Measurements from ENCODE around the gene ANKS1B. TPM values are rescaled to one million over a fixed set of nuclear protein-coding genes. Genes with fewer than 3 reads are reported as not detected.

Gene ANKS1B
- total and polyA plus RNA-seq, 10 of the 15 experiments (the other 5 are each of a cell fraction or from before 2014, with no cell fraction given): 0.16 to 1.3 (median 0.82) TPM; not detected in 7

DNA sequence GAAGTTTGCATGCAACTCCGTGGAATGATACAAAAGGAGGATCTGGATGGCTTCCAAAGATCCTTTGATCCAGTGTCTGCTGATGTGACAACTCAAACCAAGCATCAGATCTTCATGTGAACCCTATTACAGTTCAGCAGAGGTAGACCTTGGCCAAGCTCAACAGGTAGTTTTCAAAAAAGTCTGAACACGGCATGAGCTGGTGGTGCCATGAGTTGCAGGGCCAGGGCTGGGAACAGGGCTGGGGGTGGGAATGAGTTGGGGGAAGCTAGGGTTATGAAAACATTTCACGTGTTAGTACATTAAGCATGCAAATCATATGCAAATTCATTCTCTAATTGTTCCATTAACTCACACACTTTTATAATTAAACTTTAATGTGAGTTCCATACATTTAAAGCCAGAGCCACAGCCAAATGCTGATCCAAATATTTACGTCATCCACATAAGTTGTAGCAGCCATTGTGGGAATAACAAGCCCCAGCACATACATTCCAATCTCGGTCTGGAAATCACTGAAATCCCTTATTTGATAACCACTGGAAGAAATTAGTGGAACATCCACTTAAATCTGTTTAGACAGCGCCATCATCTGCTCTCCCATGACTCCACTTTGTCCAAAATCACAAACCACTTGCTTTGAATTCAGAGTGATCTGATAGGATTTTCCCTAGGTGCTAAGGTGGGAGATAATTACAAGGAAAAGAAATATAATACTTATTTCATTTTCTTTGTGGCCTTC lies 1181.1 kb downstream of the ANKS1B start:
- no TSS peak for BruUV-seq (replicated peaks)
- no peaks in the 10 kb centered on the region for H4K20me1 ChIP-seq (ENCODE audit: control insufficient read depth, insufficient read depth)
- H2AFZ ChIP-seq (ENCODE audit: control insufficient read depth, low read depth, low read length): no peak overlapping the region
- no peak overlapping the region for H3K4me2 ChIP-seq (ENCODE audit: control insufficient read depth, insufficient read depth)
- 17% methylated on average over 6 of the region's 6 CpGs for WGBS (ENCODE audit: insufficient coverage, insufficient replicate concordance, low lambda C conversion rate, missing lambda C conversion rate)
- ChIA-PET CTCF (no interaction called here), RAD21 (ENCODE audit: unreplicated experiment) (no interaction called here), POLR2A (no interaction called here), SMC1A (ENCODE audit: uncharacterized antibody, unreplicated experiment) (interaction anchor here (0.8 to 1.2 kb wide), 2 partner anchors 8 to 60 kb away, joined by 3 to 6 read pairs; no protein-coding TSS in a partner anchor)
- in situ Hi-C loops (cut with MboI): no loop called here
- H3K9ac ChIP-seq (ENCODE audit: control insufficient read depth, insufficient read depth, low read length): no peak overlapping the region
- no peak for DNase-seq (ENCODE audit: low read depth, low spot score)
- no peak overlapping the region for H3K4me3 ChIP-seq
- intact Hi-C loops (cut with micrococcal nuclease; ENCODE audit: unreplicated experiment): no loop called here
- FAIRE-seq: no peak
- 0 out of 4 replicates have a peak, but pooled peaks cover 0 to under 1% of the 10 kb centered on the region in 2 experiments for H3K27me3 ChIP-seq (replicated peaks in 1 of 2; ENCODE audit: control insufficient read depth in 2 of 2, insufficient read depth in 2 of 2, low read length in 1 of 2)
- H3K79me2 ChIP-seq (ENCODE audit: control insufficient read depth, insufficient read depth, low read length): no peaks in the 10 kb centered on the region
- TF ChIP-seq LARP7 (IDR thresholded peaks at IDR 0.05) (no peak), ESRRA (IDR thresholded peaks at IDR 0.05; ENCODE audit: low read length) (no peak), GATAD2B (conservative IDR thresholded peaks at IDR 0.05; ENCODE audit: low read depth) (no peak), CREB1 (IDR thresholded peaks at IDR 0.05; ENCODE audit: low read depth) (no peak), MTA2 (IDR thresholded peaks at IDR 0.05; ENCODE audit: low read depth) (no peak), NFYA (IDR thresholded peaks at IDR 0.05; ENCODE audit: borderline replicate concordance, low read depth, low read length) (no peak), EED (IDR thresholded peaks at IDR 0.05; ENCODE audit: low read depth) (no peak), CHD2 (IDR thresholded peaks at IDR 0.05; ENCODE audit: borderline replicate concordance, low read depth, low read length) (no peak), FOXK2 (IDR thresholded peaks at IDR 0.05) (no peak), ZNF217 (IDR thresholded peaks at IDR 0.05) (no peak), ZNF24 (IDR thresholded peaks at IDR 0.05) (no peak), NBN (IDR thresholded peaks at IDR 0.05) (no peak)
- TF ChIP-seq, protein P1, sequence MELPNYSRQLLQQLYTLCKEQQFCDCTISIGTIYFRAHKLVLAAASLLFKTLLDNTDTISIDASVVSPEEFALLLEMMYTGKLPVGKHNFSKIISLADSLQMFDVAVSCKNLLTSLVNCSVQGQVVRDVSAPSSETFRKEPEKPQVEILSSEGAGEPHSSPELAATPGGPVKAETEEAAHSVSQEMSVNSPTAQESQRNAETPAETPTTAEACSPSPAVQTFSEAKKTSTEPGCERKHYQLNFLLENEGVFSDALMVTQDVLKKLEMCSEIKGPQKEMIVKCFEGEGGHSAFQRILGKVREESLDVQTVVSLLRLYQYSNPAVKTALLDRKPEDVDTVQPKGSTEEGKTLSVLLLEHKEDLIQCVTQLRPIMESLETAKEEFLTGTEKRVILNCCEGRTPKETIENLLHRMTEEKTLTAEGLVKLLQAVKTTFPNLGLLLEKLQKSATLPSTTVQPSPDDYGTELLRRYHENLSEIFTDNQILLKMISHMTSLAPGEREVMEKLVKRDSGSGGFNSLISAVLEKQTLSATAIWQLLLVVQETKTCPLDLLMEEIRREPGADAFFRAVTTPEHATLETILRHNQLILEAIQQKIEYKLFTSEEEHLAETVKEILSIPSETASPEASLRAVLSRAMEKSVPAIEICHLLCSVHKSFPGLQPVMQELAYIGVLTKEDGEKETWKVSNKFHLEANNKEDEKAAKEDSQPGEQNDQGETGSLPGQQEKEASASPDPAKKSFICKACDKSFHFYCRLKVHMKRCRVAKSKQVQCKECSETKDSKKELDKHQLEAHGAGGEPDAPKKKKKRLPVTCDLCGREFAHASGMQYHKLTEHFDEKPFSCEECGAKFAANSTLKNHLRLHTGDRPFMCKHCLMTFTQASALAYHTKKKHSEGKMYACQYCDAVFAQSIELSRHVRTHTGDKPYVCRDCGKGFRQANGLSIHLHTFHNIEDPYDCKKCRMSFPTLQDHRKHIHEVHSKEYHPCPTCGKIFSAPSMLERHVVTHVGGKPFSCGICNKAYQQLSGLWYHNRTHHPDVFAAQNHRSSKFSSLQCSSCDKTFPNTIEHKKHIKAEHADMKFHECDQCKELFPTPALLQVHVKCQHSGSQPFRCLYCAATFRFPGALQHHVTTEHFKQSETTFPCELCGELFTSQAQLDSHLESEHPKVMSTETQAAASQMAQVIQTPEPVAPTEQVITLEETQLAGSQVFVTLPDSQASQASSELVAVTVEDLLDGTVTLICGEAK (IDR thresholded peaks at IDR 0.05; ENCODE audit: borderline replicate concordance): no peak
- TF ChIP-seq, protein P2, sequence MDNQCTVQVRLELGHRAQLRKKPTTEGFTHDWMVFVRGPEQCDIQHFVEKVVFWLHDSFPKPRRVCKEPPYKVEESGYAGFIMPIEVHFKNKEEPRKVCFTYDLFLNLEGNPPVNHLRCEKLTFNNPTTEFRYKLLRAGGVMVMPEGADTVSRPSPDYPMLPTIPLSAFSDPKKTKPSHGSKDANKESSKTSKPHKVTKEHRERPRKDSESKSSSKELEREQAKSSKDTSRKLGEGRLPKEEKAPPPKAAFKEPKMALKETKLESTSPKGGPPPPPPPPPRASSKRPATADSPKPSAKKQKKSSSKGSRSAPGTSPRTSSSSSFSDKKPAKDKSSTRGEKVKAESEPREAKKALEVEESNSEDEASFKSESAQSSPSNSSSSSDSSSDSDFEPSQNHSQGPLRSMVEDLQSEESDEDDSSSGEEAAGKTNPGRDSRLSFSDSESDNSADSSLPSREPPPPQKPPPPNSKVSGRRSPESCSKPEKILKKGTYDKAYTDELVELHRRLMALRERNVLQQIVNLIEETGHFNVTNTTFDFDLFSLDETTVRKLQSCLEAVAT (IDR thresholded peaks at IDR 0.05): no peak
- ATAC-seq: no peak
- no peak overlapping the region for H3K27ac ChIP-seq (ENCODE audit: control insufficient read depth, insufficient read depth)
- H3K36me3 ChIP-seq (ENCODE audit: control insufficient read depth in 2 of 2, insufficient read depth in 2 of 2, low read length in 1 of 2): no peaks in the 10 kb centered on the region
- H3K4me1 ChIP-seq (ENCODE audit: control insufficient read depth, insufficient read depth, low read length): no peaks in the 10 kb centered on the region
- no peaks in the 10 kb centered on the region for H3K9me3 ChIP-seq (replicated peaks; ENCODE audit: control insufficient read depth, insufficient read depth, low read length)
